Measurements from ENCODE around the gene SAT1.
A peak's percentile ranks its signal among the peaks of the same experiment; 100 is the strongest.

SAT1 gene

GRCh38 chrX:23802431-23802830 lies 19.5 kb downstream of the SAT1 start:
- TF ChIP-seq JUND (IDR thresholded peaks at IDR 0.05; ENCODE audit: low read depth): no peak
- no peak for DNase-seq (ENCODE audit: low read depth in 1 of 2, low spot score in 1 of 2)
- in situ Hi-C loops (cut with HindIII; ENCODE audit: low pct_unique_long_range_greater_than_20kb, low sequenced_read_pairs): no loop called here

- in situ Hi-C loops (cut with HindIII; ENCODE audit: low pct_unique_long_range_greater_than_20kb, low sequenced_read_pairs): no loop called here
- peak in 1 of 2 experiments; percentile 73 for DNase-seq (ENCODE audit: low read depth in 1 of 2, low spot score in 1 of 2)
These were observed 21.0 kb downstream of the SAT1 start for GRCh38 chrX:23803931-23804381.

GRCh38 chrX:23804578-23804977 lies 21.6 kb downstream of the SAT1 start:
- DNase-seq (ENCODE audit: low read depth in 1 of 2, low spot score in 1 of 2): no peak
- in situ Hi-C loops (cut with HindIII; ENCODE audit: low pct_unique_long_range_greater_than_20kb, low sequenced_read_pairs): no loop called here
- no peak for TF ChIP-seq JUND (IDR thresholded peaks at IDR 0.05; ENCODE audit: low read depth)

More at GRCh38 chrX:23803931-23804381, 21.0 kb downstream of the SAT1 start:
- no peak for TF ChIP-seq JUND (IDR thresholded peaks at IDR 0.05; ENCODE audit: low read depth)

DNA sequence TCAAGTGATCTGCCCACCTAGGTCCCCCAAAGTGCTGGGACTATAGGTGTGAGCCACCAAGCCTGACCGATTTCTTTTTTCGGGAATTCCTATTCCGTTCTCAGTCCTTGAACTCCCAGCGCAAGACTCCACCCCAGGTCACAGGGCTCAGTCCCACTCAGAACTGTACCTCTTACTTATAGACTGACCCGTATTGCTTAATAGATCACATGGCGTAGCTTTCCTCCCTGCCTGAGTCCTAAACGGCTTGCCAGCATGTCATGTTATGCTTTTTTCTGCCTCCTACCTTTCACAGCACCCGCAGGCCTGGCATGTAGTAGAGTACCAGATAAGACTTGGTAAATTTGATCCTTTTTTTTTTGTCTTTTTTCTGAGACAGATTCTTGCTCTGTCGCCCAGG lies 22.4 kb downstream of the SAT1 start:
- DNase-seq (ENCODE audit: low read depth in 1 of 2, low spot score in 1 of 2): no peak
- no peak for TF ChIP-seq JUND (IDR thresholded peaks at IDR 0.05; ENCODE audit: low read depth)
- in situ Hi-C loops (cut with HindIII; ENCODE audit: low pct_unique_long_range_greater_than_20kb, low sequenced_read_pairs): no loop called here

DNA sequence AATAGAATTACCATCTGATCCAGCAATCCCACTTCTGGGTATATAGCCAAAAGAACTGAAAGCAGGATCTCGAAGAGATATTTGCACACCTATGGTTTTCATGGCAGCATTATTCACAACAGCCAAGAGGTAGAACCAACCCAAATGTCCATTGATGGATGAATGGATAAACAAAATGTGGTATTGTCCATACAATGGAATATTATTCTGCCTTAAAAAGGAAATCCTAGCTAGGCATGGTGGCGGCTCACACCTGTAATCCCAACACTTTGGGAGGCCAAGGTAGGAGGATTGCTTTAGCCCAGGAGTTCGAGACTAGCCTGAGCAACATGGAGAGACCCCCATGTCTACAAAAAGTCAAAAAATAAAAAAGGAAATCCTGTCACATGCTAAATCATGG lies 27.3 kb downstream of the SAT1 start:
- no peak for DNase-seq (ENCODE audit: low read depth in 1 of 2, low spot score in 1 of 2)
- no peak for TF ChIP-seq JUND (IDR thresholded peaks at IDR 0.05; ENCODE audit: low read depth)
- in situ Hi-C loops (cut with HindIII; ENCODE audit: low pct_unique_long_range_greater_than_20kb, low sequenced_read_pairs): no loop called here

DNA sequence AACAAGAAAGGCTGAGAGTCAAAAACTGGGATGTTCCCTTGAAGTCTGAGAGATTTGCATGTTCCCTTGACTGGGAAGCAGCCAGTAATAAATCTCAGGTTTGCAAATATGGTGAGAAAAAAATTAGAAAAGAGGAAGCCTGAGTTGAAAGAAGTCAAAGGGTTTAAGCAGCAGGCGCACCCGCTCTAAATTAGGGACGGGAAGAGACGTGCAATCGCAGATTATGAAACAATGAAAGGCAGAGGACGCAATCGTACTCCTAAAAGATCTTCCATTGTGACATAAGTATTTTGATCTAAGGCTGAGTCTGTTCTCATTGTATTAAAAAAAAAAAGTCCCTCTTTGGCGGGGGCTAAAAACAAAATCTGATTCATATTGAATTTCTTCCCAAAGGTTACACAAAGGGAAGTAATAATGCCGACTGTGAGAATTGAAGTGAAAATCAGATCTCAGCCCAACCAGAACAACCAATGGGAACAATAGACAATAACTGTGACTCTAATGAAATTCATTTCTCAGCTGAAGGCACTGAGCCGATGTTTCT lies 28.2 kb downstream of the SAT1 start:
- TF ChIP-seq JUND (IDR thresholded peaks at IDR 0.05; ENCODE audit: low read depth): no peak
- DNase-seq (ENCODE audit: low read depth in 1 of 2, low spot score in 1 of 2): no peak

DNA sequence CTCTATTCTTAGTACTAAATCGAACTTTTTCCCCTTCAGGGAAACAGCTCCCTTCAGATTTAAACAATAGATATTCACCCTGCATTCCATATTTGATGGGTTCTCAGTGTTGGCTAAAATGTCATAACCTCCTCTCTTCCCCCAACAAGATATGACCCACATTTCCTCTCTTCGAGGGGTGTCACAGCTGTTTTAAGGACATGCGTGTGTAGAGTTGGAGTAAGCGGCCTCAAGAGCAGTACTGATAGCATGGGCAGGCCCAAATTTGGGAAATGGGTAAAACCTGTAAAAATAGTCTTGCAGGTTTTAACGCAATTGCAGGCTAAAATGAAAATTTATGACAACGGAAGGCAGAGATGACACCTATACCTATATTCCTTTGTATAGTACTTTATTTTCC lies 28.7 kb downstream of the SAT1 start:
- in situ Hi-C loops (cut with HindIII; ENCODE audit: low pct_unique_long_range_greater_than_20kb, low sequenced_read_pairs): no loop called here
- TF ChIP-seq JUND (IDR thresholded peaks at IDR 0.05; ENCODE audit: low read depth): no peak
- no peak for DNase-seq (ENCODE audit: low read depth in 1 of 2, low spot score in 1 of 2)

More for the DNA sequence above, 28.2 kb downstream of the SAT1 start:
- in situ Hi-C loops (cut with HindIII; ENCODE audit: low pct_unique_long_range_greater_than_20kb, low sequenced_read_pairs): no loop called here

DNA sequence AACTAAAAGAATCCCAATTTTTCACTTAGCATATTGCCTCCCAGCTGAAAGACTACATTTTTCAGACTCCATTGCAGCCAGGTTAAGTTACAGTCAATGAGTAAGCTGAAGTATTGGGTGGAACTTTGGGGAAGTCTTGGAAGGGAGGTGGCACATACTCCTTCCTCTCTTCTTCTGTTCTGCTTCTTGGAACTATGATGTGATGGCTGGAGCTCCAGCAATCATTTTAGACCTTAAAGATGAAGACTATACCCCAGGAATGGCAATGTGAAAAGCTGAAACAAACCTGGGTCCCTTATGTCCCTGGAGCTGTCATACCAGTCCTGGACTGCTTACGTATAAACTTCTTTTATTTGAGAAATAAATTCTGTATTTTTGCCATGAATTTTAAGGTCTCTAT lies 30.8 kb downstream of the SAT1 start:
- no peak for TF ChIP-seq JUND (IDR thresholded peaks at IDR 0.05; ENCODE audit: low read depth)
- in situ Hi-C loops (cut with HindIII; ENCODE audit: low pct_unique_long_range_greater_than_20kb, low sequenced_read_pairs): no loop called here
- DNase-seq (ENCODE audit: low read depth in 1 of 2, low spot score in 1 of 2): no peak

- in situ Hi-C loops (cut with HindIII; ENCODE audit: low pct_unique_long_range_greater_than_20kb, low sequenced_read_pairs): no loop called here
- no peak for DNase-seq (ENCODE audit: low read depth in 1 of 2, low spot score in 1 of 2)
- TF ChIP-seq JUND (IDR thresholded peaks at IDR 0.05; ENCODE audit: low read depth): no peak
These were observed 32.4 kb downstream of the SAT1 start for GRCh38 chrX:23815376-23815775.

DNA sequence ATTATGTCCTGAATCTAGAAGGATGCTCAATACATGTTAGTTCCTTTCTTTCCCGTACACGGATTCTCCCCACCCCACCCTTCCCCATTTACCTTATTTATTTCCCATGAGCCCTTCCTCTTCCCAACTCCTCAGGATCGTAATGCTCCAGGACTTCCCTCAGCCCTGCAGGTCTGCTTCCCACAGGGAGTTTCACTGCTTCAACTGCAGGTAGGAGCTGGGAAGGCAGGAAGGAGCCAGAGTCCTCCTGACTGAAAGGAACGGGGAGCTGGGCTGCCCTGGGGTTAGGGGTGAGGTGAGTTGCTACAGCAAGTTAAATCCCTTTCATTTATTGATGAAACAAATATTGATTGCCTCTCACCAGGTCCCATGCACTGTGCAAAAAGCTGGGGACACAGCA lies 33.2 kb downstream of the SAT1 start:
- no peak for TF ChIP-seq JUND (IDR thresholded peaks at IDR 0.05; ENCODE audit: low read depth)
- in situ Hi-C loops (cut with HindIII; ENCODE audit: low pct_unique_long_range_greater_than_20kb, low sequenced_read_pairs): no loop called here
- no peak for DNase-seq (ENCODE audit: low read depth in 1 of 2, low spot score in 1 of 2)

DNA sequence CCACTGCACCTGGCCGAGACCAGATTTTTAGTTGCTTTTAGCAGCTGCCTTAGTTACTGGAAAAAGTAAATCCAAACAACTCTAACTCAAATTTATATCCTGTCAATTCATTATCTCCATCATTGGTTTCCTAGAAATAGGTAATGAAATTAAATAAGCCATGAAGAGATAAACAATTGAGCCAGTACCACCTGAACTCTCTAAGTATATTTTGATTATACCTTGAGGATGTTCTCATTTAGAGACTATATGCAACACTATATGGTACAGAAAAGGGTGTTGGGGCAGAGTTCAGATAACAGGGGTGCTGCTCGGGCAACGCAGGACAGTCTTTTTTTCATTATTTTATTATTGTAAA lies 35.0 kb downstream of the SAT1 start:
- in situ Hi-C loops (cut with HindIII; ENCODE audit: low pct_unique_long_range_greater_than_20kb, low sequenced_read_pairs): no loop called here
- DNase-seq (ENCODE audit: low read depth in 1 of 2, low spot score in 1 of 2): no peak
- no peak for TF ChIP-seq JUND (IDR thresholded peaks at IDR 0.05; ENCODE audit: low read depth)

GRCh38 chrX:23819385-23820234 lies 36.6 kb downstream of the SAT1 start:
- no peak for DNase-seq (ENCODE audit: low read depth in 1 of 2, low spot score in 1 of 2)
- TF ChIP-seq JUND (IDR thresholded peaks at IDR 0.05; ENCODE audit: low read depth): no peak
- in situ Hi-C loops (cut with HindIII; ENCODE audit: low pct_unique_long_range_greater_than_20kb, low sequenced_read_pairs): no loop called here

- in situ Hi-C loops (cut with HindIII; ENCODE audit: low pct_unique_long_range_greater_than_20kb, low sequenced_read_pairs): no loop called here
- no peak for TF ChIP-seq JUND (IDR thresholded peaks at IDR 0.05; ENCODE audit: low read depth)
- DNase-seq (ENCODE audit: low read depth in 1 of 2, low spot score in 1 of 2): no peak
These were observed 37.3 kb downstream of the SAT1 start for GRCh38 chrX:23820235-23820782.

Data from T47D (cell line).